ENCODE measurements around the gene CCPG1.
A peak's percentile ranks its signal among the peaks of the same experiment; 100 is the strongest.
"Not testable (repeated sequence)": the region's sequence is repeated elsewhere in the genome, so short reads cannot be mapped to it uniquely, and the experiment has no call there.

Gene CCPG1

GRCh38 chr15:55408012-55408928, at the start of gene CCPG1, which contains the start of gene PIERCE2:
TSS of gene CCPG1 (minus strand) at chr15:55408359. CDS start at chr15:55389424, 18,935 bp downstream.
TSS of gene PIERCE2 (plus strand) at chr15:55408495. CDS start at chr15:55408769, 274 bp downstream.
- TF ChIP-seq ZFX (IDR thresholded peaks at IDR 0.05) (peak; percentile 62), CTCF (conservative IDR thresholded peaks at IDR 0.05) (peak; percentile 79)
- H3K27ac ChIP-seq = peak within 1 kb of the TSS; percentile 75

GRCh38 chr15:55457401-55458022, 49.4 kb upstream of the CCPG1 start:
- TF ChIP-seq CTCF (conservative IDR thresholded peaks at IDR 0.05) (no peak), ZFX (IDR thresholded peaks at IDR 0.05) (no peak)
- peak overlapping the region; percentile 8; the same call in 1 of the 2 replicates for H3K27ac ChIP-seq

- not testable (repeated sequence) for H3K27ac ChIP-seq
These were observed 38.9 kb upstream of the CCPG1 start for GRCh38 chr15:55447030-55447394.

GRCh38 chr15:55446379-55447029, 38.3 kb upstream of the CCPG1 start:
- not testable (repeated sequence) for H3K27ac ChIP-seq

GRCh38 chr15:55445936-55446335, 37.8 kb upstream of the CCPG1 start:
- not testable (repeated sequence) for H3K27ac ChIP-seq

- not testable (repeated sequence) for H3K27ac ChIP-seq
These were observed 35.0 kb upstream of the CCPG1 start for GRCh38 chr15:55443141-55443540.

- no peak overlapping the region for H3K27ac ChIP-seq
- TF ChIP-seq CTCF (conservative IDR thresholded peaks at IDR 0.05) (peak; percentile 81), ZFX (IDR thresholded peaks at IDR 0.05) (no peak)
These were observed 27.0 kb upstream of the CCPG1 start for GRCh38 chr15:55434989-55435825.

GRCh38 chr15:55422089-55422488, 13.9 kb upstream of the CCPG1 start:
- TF ChIP-seq ZFX (IDR thresholded peaks at IDR 0.05) = no peak
- no peak for TF ChIP-seq CTCF (conservative IDR thresholded peaks at IDR 0.05)
- no peak overlapping the region for H3K27ac ChIP-seq

Measured in C4-2B (cell line).